A673 (cell line): ENCODE measurements around the gene ANAPC5. TPM values are rescaled to one million over a fixed set of nuclear protein-coding genes. Genes with fewer than 3 reads are reported as not detected.

ENCODE experiments used
- BruUV-seq: library from RNA; stranded (reverse); fragments of 400-500 nt; replicated peaks from 2 replicates; lab custom pipeline; 2021; lab: Mats Ljungman, UMichigan
- CTCF ChIA-PET: fragments of 300-600 bp; sonication (Branson Sonifier 250); formaldehyde crosslinking; loops from one replicate; lab custom pipeline; 2022; ENCODE audit warnings: antibody characterized with exemption; lab: Charles Lee
- POLR2A ChIA-PET: fragments of 300-600 bp; sonication (Branson Sonifier 250); formaldehyde crosslinking; loops from one replicate; lab custom pipeline; 2022; ENCODE audit warnings: antibody characterized with exemption; ENCODE audit not compliant: low non-redundant PET; lab: Charles Lee
- DNase-seq: peaks from one replicate; pipeline ENCODE4 v3.0.0-alpha.2; 2015; ENCODE audit warnings: low spot score
- H3K27ac ChIP-seq: fragments of 200-600 bp; sonication (generic); 2 replicates; pipeline ENCODE4 v1.5.1; 2016; ENCODE audit warnings: mixed run types, low read depth, mild to moderate bottlenecking, mixed read lengths, antibody characterized with exemption, low read length; ENCODE audit not compliant: poor library complexity, severe bottlenecking
- H3K27me3 ChIP-seq: fragments of 200-600 bp; sonication (generic); replicated peaks from 2 replicates; pipeline ENCODE4 v1.6.1; 2017; ENCODE audit warnings: mixed run types, low read depth, mild to moderate bottlenecking, mixed read lengths, antibody characterized with exemption, low read length; ENCODE audit not compliant: insufficient read depth, poor library complexity
- H3K36me3 ChIP-seq: fragments of 200-600 bp; sonication (generic); 2 replicates; pipeline ENCODE4 v1.6.1; 2016; ENCODE audit warnings: mixed run types, mild to moderate bottlenecking, mixed read lengths, antibody characterized with exemption, low read length; ENCODE audit not compliant: insufficient read depth, poor library complexity, severe bottlenecking
- H3K4me1 ChIP-seq: fragments of 200-600 bp; sonication (generic); 2 replicates; pipeline ENCODE4 v1.6.1; 2017; ENCODE audit warnings: mixed run types, mild to moderate bottlenecking, mixed read lengths, antibody characterized with exemption, low read length; ENCODE audit not compliant: insufficient read depth, poor library complexity, severe bottlenecking
- H3K4me3 ChIP-seq: fragments of 200-600 bp; sonication (generic); 2 replicates; pipeline ENCODE4 v1.5.1; 2016; ENCODE audit warnings: low read depth, mixed run types, mild to moderate bottlenecking, mixed read lengths, low read length; ENCODE audit not compliant: poor library complexity, severe bottlenecking
- H3K9me3 ChIP-seq: fragments of 200-600 bp; sonication (generic); 2 replicates; pipeline ENCODE4 v1.6.1; 2016; ENCODE audit warnings: mixed run types, low read depth, mild to moderate bottlenecking, mixed read lengths, antibody characterized with exemption, low read length; ENCODE audit not compliant: poor library complexity, severe bottlenecking
- CTCF ChIP-seq: fragments of 300-800, 200-600 bp; sonication (generic); conservative IDR thresholded peaks from 2 replicates; pipeline ENCODE4 v1.5.1; 2017; ENCODE audit warnings: low read depth, mild to moderate bottlenecking, antibody characterized with exemption, low read length, moderate library complexity, mixed read lengths
- EZH2 ChIP-seq: fragments of 200-600 bp; sonication (generic); IDR thresholded peaks from 2 replicates; pipeline ENCODE4 v1.6.1; 2017; ENCODE audit warnings: borderline replicate concordance, low read depth, mild to moderate bottlenecking, mixed read lengths, antibody characterized with exemption, low read length; ENCODE audit not compliant: poor library complexity, severe bottlenecking
- intact Hi-C: fragments of 100-400 bp; cut with micrococcal nuclease; formaldehyde crosslinking; loops from one replicate; pipeline ENCODE4 v1.10.0; 2022; ENCODE audit not compliant: unreplicated experiment
- total RNA-seq: library from RNA; stranded (reverse); gene quantifications from 2 replicates; pipeline ENCODE4 v1.2.3, GENCODE V29; 2021

ANAPC5 gene
- total RNA-seq, 1 experiment from 2014 or later = 142 TPM

GRCh38 chr12:121373755-121374154 lies 21.5 kb upstream of the ANAPC5 start:
- no TSS peak for BruUV-seq
- CTCF ChIA-PET = no interaction called here
- DNase-seq = no peak
- H3K9me3 ChIP-seq = no peaks in the 10 kb centered on the region
- no peak overlapping the region for H3K27ac ChIP-seq
- no peaks in the 10 kb centered on the region for H3K36me3 ChIP-seq
- TF ChIP-seq EZH2 = no peak
- no peak for TF ChIP-seq CTCF
- POLR2A ChIA-PET = no interaction called here
- no peaks in the 10 kb centered on the region for H3K27me3 ChIP-seq
- no peak overlapping the region for H3K4me3 ChIP-seq
- intact Hi-C loops = no loop called here
- no peaks in the 10 kb centered on the region for H3K4me1 ChIP-seq

GRCh38 chr12:121371404-121371803 lies 19.2 kb upstream of the ANAPC5 start:
- no peak for DNase-seq
- H3K27ac ChIP-seq = no peak overlapping the region
- BruUV-seq = no TSS peak
- no peaks in the 10 kb centered on the region for H3K36me3 ChIP-seq
- no peak overlapping the region for H3K4me3 ChIP-seq
- no peaks in the 10 kb centered on the region for H3K9me3 ChIP-seq
- H3K4me1 ChIP-seq = no peaks in the 10 kb centered on the region
- intact Hi-C loops = no loop called here
- POLR2A ChIA-PET = no interaction called here
- no peaks in the 10 kb centered on the region for H3K27me3 ChIP-seq
- TF ChIP-seq CTCF = no peak
- no peak for TF ChIP-seq EZH2
- CTCF ChIA-PET = no interaction called here

- no TSS peak for BruUV-seq
- H3K4me1 ChIP-seq = no peaks in the 10 kb centered on the region
- intact Hi-C loops = no loop called here
- no peaks in the 10 kb centered on the region for H3K36me3 ChIP-seq
- no peaks in the 10 kb centered on the region for H3K27me3 ChIP-seq
- TF ChIP-seq EZH2 (no peak), CTCF (no peak)
- no peaks in the 10 kb centered on the region for H3K9me3 ChIP-seq
- peak; percentile 5 for DNase-seq
- no peak overlapping the region for H3K27ac ChIP-seq
- H3K4me3 ChIP-seq = no peak overlapping the region
- POLR2A ChIA-PET = no interaction called here
- CTCF ChIA-PET = no interaction called here
Measured at GRCh38 chr12:121366063-121366459, 13.8 kb upstream of the ANAPC5 start.
